ENCODE results near the gene CPT1C. TPM values are rescaled to one million over a fixed set of nuclear protein-coding genes. Genes with fewer than 3 reads are reported as not detected.

The CPT1C gene
- total RNA-seq, 2 experiments from 2014 or later, result 2.1 to 4.1 TPM

DNA sequence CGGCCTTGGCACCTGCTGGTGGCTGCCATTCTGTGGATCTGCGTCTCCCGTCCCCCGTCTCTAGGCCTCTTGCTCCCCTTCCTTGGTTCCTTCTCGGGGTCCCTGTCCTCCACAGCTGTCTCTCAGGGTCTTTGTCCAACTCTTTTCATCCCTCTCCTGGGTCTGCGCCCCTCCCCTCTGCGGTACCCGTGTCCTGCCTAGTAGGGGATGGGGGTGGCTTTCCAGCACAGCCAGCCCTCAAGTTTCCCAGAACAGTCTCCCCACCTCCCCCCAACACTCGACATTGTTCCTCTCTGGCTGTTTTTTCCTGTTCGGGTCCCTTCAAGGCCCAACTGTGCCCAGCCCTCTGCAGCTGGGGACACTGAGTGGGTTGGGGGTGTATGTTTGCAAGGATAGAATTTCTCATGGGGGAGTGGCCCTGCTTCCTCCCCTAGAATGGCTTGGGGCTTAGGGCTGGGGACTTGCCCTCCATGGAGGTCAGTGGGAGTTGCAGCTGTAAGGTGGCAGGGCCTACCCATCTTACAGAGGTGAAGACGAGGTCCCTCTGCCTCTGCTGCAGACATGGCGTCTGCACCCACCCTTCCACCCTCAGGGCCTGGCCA is 2.3 kb upstream of the CPT1C start:
- peaks cover 19% of the 10 kb centered on the region for H3K27me3 Mint-ChIP-seq
- no peak overlapping the region for H3K27ac Mint-ChIP-seq
- H3K4me1 Mint-ChIP-seq, result peaks cover 19% of the 10 kb centered on the region
- H3K9me3 Mint-ChIP-seq, result no peaks in the 10 kb centered on the region
- POLR2A ChIA-PET, result interaction anchor here (1.3 kb wide), 1 partner anchor 125 kb away, joined by 3 read pairs; the partner anchor contains the start of gene FUZ
- DNase-seq, result no peak
- H3K4me3 Mint-ChIP-seq, result no peak overlapping the region
- H3K36me3 Mint-ChIP-seq, result peaks cover 8% of the 10 kb centered on the region
- ATAC-seq (ENCODE audit: low read depth), result no peak

DNA sequence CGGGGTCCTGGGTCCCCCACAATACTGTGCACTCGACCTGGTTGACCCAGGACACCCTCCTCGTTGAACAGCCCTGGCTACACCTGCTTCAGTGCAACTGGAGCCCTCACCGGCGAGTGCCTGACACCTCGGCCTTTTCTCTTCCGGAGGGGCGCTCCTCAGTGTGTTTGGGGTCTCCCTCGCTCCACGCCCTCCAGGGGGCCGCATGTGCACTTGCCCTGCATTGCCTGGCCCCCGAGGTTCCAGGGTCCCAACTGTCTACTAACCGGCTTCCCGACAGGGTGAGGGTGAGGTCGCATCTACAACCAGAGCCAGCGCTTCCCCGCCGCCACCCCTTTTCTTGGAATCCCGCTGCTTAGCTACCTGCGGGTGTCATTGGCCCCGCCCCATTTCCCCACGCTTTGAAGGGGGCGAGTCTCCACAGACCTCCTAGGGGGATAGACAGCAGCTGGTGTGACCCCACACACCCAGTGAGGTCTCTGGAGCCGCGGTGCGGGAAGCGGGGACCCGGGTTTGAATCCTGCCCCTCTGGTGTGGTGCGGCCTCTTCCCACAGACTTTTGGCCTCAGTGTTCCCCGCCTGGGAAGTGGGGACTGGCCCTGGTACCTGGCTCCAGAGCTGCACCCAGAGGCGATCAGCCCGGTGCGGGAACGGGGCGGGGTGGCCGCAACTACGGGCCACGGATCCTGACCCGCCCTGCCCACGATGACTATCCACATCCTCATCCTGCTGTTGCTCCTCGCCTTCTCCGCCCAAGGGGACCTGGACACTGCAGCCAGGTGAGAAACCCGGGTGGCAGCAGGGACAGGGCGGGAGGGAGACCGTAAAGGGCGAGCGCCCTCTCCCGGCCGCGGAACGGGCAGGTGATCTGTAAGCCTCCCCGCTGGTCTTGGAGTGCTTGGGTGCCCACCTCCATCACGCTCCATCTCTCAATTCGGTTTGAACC is 1.5 kb upstream of the CPT1C start, which contains the start of gene ADM5:
Gene ADM5, plus strand, starts transcription at position 462 of the 946 bp plus-strand sequence. Its CDS starts 244 bp downstream, at position 706.
- POLR2A ChIA-PET, result interaction anchor here (0.5 to 1.3 kb wide), 2 partner anchors 9 to 124 kb away, joined by 3 to 4 read pairs; partner anchors contain the start of gene FUZ
- peak within 1 kb of the TSS; percentile 65 for H3K27ac Mint-ChIP-seq

DNA sequence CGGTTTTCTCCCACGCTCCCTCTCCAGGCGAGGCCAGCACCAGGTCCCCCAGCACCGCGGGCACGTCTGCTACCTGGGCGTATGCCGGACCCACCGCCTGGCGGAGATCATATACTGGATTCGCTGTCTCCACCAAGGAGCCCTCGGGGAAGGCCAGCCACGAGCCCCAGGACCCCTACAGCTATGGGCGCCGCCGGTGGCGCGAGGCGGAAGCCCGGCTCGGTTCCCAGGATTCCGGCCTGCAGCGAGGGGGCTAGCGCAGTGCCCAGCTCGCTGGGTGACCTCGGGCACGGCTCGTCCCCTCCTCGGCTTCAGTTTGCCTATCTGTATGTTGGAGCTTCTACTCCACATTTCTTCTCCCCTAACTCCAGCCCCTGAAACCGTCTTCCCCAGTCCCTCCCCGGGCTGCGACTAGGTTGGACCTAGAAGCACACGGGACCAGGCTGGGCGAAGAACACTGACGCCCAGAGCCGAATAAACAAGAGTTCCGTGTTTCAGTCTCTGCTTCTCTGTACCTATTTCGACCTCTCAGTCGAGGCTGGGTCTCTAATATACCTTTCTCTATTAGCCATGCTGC is 749 bp upstream of the CPT1C start:
- peaks cover 19% of the 10 kb centered on the region for H3K4me1 Mint-ChIP-seq
- ATAC-seq (ENCODE audit: low read depth) (no peak), DNase-seq (no peak)
- H3K9me3 Mint-ChIP-seq, result no peaks in the 10 kb centered on the region
- peaks cover 19% of the 10 kb centered on the region for H3K27me3 Mint-ChIP-seq
- POLR2A ChIA-PET, result interaction anchor here (0.5 kb wide), 2 partner anchors 10 to 245 kb away, joined by 4 to 5 read pairs; no protein-coding TSS in a partner anchor
- H3K36me3 Mint-ChIP-seq, result peaks cover 7% of the 10 kb centered on the region
- peak overlapping the region; percentile 82 for H3K4me3 Mint-ChIP-seq
- peak overlapping the region; percentile 65 for H3K27ac Mint-ChIP-seq

More for the DNA sequence above, 1.5 kb upstream of the CPT1C start, which contains the start of gene ADM5:
- peaks cover 19% of the 10 kb centered on the region for H3K4me1 Mint-ChIP-seq
- H3K27me3 Mint-ChIP-seq, result peaks cover 19% of the 10 kb centered on the region
- H3K36me3 Mint-ChIP-seq, result peaks cover 7% of the 10 kb centered on the region
- ATAC-seq (ENCODE audit: low read depth) (peak; percentile 53), DNase-seq (peak; percentile 66)
- H3K9me3 Mint-ChIP-seq, result no peaks in the 10 kb centered on the region
- H3K4me3 Mint-ChIP-seq, result peak within 1 kb of the TSS; percentile 82

DNA sequence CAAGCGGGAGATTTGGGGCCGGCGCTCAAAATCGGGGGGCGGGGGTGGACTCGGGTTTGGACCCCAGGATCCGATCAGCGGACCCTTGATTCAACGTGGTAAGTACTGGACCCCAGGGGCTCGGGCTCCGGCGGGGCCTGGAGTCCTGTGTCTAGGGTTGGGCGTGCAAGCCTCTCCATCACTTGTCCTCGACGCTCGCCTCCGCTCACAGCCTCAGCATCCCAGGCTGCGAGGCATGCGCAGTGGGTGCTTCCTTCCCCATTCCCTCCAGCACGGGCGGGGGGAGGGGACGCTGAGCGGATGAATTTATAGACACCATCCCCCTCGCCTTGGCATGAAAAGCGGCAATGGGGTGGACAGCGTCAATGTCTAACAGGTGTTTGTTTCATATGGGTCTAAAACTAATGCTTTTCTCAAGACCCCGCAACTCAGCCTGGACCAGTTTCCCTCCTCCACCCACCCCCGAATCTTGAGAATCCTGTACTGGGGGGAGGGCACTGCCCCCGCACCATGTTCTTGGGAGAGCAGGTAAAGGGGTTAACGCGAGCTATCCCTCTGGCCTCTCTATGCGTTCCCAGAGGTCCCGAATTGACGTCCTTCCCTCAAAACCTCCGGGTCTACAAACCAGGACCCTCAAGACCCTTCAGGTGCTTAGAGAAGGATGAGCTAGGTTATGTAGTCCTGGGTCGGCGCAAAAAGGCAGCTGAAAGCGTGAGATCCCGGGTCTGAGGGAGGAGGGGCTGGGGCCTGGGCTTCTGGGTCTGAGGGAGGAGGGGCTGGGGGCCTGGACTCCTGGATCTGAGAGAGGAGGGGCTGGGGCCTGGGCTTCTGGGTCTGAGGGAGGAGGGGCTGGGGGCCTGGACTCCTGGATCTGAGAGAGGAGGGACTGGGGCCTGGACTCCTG is 579 bp downstream of the CPT1C start:
- POLR2A ChIA-PET, result interaction anchor here (0.7 kb wide), 1 partner anchor 39 kb away, joined by 3 read pairs; no protein-coding TSS in a partner anchor
- peaks cover 19% of the 10 kb centered on the region for H3K27me3 Mint-ChIP-seq

DNA sequence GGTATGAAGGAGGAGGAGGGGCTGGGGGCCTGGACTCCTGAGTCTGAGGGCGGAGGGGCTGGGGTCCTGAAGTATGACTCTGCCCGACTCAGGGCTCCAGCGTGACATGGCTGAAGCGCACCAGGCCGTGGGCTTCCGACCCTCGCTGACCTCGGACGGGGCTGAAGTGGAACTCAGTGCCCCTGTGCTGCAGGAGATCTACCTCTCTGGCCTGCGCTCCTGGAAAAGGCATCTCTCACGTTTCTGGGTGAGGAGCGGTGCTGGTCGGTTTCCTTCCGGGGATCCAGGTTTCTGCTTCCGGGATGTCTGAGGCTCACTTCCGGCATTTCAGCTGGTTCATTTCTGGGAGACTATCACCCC is 1.2 kb downstream of the CPT1C start:
- peaks cover 19% of the 10 kb centered on the region for H3K4me1 Mint-ChIP-seq
- peaks cover 5% of the 10 kb centered on the region for H3K36me3 Mint-ChIP-seq
- no peak overlapping the region for H3K27ac Mint-ChIP-seq
- no peak for DNase-seq
- ATAC-seq (ENCODE audit: low read depth), result no peak
- POLR2A ChIA-PET, result no interaction called here
- H3K4me3 Mint-ChIP-seq, result no peak overlapping the region
- peaks cover 19% of the 10 kb centered on the region for H3K27me3 Mint-ChIP-seq
- H3K9me3 Mint-ChIP-seq, result no peaks in the 10 kb centered on the region

More for the DNA sequence above, 579 bp downstream of the CPT1C start:
- peak; percentile 30 for ATAC-seq (ENCODE audit: low read depth)
- H3K4me1 Mint-ChIP-seq, result peaks cover 19% of the 10 kb centered on the region
- H3K36me3 Mint-ChIP-seq, result peaks cover 5% of the 10 kb centered on the region
- H3K9me3 Mint-ChIP-seq, result no peaks in the 10 kb centered on the region
- H3K4me3 Mint-ChIP-seq, result peak overlapping the region; percentile 82
- DNase-seq, result no peak
- no peak overlapping the region for H3K27ac Mint-ChIP-seq

DNA sequence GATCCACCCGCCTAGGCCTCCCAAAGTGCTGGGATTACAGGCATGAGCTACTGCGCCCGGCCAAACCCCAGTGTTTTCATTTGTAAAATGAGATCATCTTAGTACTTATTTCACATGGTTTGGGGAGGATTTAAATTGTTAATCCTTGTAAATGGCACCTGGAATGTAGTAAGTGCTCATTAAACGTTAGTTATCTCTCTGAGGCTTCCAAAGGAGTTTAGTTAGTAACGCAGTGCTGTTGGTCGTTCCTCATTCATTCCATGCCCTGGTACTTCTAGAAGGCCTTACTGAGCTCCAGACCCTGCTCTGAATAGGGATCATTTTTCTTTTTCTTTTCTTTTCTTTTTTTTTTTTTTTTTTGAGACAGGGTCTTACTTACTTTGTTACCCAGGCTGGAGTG is 5.2 kb downstream of the CPT1C start:
- Mint-ChIP-seq H3K4me3 (no peak overlapping the region), H3K36me3 (no peaks in the 10 kb centered on the region), H3K27me3 (peaks cover 11% of the 10 kb centered on the region), H3K9me3 (no peaks in the 10 kb centered on the region), H3K4me1 (peaks cover under 1% of the 10 kb centered on the region), H3K27ac (no peak overlapping the region)
- DNase-seq, result no peak
- ATAC-seq (ENCODE audit: low read depth), result no peak
- POLR2A ChIA-PET, result no interaction called here

DNA sequence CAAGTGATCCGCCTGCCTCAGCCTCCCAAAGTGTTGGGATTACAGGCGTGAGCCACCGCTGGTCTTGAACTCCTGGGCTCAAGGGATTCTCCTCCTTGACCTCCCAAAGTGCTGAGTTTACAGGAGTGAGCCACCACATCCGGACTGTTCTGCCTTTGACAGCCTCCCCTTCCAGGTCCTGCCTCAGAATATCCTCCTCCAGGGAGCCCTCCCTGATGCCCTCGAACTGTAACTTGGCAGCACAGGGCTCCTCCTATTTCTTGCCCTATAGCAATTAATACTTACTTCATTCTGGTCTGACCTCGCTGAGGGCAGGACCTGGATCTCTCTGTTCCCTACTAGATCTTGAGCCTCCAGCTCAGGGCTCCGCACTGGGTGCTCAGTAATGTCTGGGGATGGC is 5.9 kb downstream of the CPT1C start:
- Mint-ChIP-seq H3K4me3 (no peak overlapping the region), H3K4me1 (no peaks in the 10 kb centered on the region), H3K27me3 (peaks cover 4% of the 10 kb centered on the region), H3K36me3 (no peaks in the 10 kb centered on the region), H3K27ac (no peak overlapping the region), H3K9me3 (no peaks in the 10 kb centered on the region)
- DNase-seq (no peak), ATAC-seq (ENCODE audit: low read depth) (no peak)
- POLR2A ChIA-PET, result no interaction called here

DNA sequence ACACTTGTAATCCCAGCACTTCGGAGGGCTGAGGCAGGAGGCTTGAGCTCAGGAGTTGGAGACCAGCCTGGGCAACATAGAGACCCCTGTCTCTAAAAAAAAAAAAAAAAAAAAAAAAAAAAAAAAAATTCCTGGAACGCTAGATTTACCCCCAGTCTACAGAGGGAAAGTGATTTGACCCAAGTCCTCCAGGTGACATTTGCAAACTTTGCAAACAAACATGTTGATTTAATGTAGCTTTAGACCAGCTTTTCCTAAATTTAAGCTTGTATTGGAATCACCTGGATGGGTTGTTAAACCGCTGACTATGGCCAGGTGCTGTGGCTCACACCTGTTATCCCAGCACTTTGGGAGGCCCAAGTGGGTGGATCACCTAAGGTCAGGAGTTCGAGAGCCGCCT is 8.4 kb downstream of the CPT1C start:
- DNase-seq (no peak), ATAC-seq (ENCODE audit: low read depth) (no peak)
- H3K4me1 Mint-ChIP-seq, result no peaks in the 10 kb centered on the region
- H3K9me3 Mint-ChIP-seq, result no peaks in the 10 kb centered on the region
- H3K36me3 Mint-ChIP-seq, result no peaks in the 10 kb centered on the region
- H3K27me3 Mint-ChIP-seq, result peaks cover 4% of the 10 kb centered on the region
- H3K27ac Mint-ChIP-seq, result no peak overlapping the region
- POLR2A ChIA-PET, result interaction anchor here (0.6 kb wide), 1 partner anchor 298 kb away, joined by 3 read pairs; no protein-coding TSS in a partner anchor
- no peak overlapping the region for H3K4me3 Mint-ChIP-seq

DNA sequence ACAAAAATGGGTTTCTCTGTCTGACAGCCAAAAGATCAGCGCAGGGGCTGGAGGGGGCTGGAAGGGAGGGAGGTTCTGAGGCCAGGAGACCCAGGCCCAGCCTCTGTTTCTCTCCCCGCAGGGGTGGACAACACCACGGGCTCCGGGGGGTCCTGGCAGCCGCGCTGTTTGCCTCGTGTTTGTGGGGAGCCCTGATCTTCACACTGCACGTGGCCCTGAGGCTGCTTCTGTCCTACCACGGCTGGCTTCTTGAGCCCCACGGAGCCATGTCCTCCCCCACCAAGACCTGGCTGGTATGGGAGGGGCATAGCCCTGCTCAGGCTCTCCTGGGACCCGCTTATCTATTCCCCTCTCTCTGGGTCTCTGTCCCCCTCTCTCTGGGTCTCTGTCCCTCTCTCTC is 9.6 kb downstream of the CPT1C start:
- no peaks in the 10 kb centered on the region for H3K9me3 Mint-ChIP-seq
- no peak overlapping the region for H3K4me3 Mint-ChIP-seq
- H3K27ac Mint-ChIP-seq, result no peak overlapping the region
- H3K4me1 Mint-ChIP-seq, result no peaks in the 10 kb centered on the region
- POLR2A ChIA-PET, result no interaction called here
- no peak for DNase-seq
- H3K36me3 Mint-ChIP-seq, result no peaks in the 10 kb centered on the region
- H3K27me3 Mint-ChIP-seq, result peaks cover 4% of the 10 kb centered on the region
- ATAC-seq (ENCODE audit: low read depth), result peak; percentile 32

DNA sequence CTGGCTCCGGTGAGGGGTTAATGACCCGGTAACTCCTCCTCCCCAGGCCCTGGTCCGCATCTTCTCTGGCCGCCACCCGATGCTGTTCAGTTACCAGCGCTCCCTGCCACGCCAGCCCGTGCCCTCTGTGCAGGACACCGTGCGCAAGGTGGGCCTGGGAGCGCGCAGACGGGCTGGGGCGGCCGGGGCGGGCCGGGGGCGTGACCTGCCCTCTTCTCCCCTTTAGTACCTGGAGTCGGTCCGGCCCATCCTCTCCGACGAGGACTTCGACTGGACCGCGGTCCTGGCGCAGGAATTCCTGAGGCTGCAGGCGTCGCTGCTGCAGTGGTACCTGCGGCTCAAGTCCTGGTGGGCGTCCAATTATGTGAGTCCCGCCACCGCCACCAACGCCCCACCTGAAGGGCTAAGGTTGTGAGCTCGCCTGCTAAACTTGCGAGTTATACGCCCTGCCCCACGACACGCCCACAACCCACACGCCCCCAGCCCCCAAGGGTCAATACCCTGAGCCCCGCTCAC is 10.4 kb downstream of the CPT1C start:
- no peaks in the 10 kb centered on the region for H3K36me3 Mint-ChIP-seq
- H3K27me3 Mint-ChIP-seq, result peaks cover 4% of the 10 kb centered on the region
- no peaks in the 10 kb centered on the region for H3K9me3 Mint-ChIP-seq
- POLR2A ChIA-PET, result no interaction called here
- ATAC-seq (ENCODE audit: low read depth), result peak; percentile 30
- no peak for DNase-seq
- H3K4me1 Mint-ChIP-seq, result no peaks in the 10 kb centered on the region
- no peak overlapping the region for H3K4me3 Mint-ChIP-seq
- H3K27ac Mint-ChIP-seq, result no peak overlapping the region

DNA sequence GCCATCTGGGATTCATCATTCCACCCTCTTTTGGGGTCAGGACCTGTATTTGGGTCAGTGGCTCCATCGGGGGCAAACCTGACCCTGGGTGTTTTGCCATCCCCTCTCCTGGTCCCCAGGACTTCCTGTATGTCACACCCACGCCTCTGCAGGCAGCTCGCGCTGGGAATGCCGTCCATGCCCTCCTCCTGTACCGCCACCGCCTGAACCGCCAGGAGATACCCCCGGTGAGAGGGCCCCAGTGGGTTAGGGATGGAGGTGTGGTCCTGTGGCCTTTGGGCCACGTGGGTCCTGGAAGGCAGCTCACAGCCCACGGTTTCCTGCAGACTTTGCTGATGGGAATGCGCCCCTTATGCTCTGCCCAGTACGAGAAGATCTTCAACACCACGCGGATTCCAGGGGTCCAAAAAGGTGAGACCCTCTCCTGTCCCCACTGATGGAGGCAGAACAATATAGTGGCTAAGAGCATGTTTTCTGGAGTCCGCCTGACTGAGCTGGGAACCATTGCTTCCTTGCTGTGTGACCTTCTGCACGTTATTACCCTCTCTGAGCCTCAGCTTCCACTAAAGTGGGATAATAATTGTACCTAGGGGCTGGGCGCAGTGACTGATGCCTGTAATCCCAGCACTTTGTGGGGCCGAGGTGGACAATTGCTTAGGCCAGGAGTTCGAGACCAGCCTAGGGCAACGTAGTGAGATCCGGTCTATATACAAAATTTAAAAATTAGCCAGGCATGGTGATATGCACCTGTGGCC is 14.1 kb downstream of the CPT1C start:
- Mint-ChIP-seq H3K4me3 (no peak overlapping the region), H3K27ac (no peak overlapping the region), H3K36me3 (no peaks in the 10 kb centered on the region), H3K27me3 (peaks cover 4% of the 10 kb centered on the region), H3K9me3 (no peaks in the 10 kb centered on the region), H3K4me1 (no peaks in the 10 kb centered on the region)
- no peak for DNase-seq
- POLR2A ChIA-PET, result interaction anchor here (0.5 kb wide), 1 partner anchor 17 kb away, joined by 4 read pairs; no protein-coding TSS in a partner anchor
- ATAC-seq (ENCODE audit: low read depth), result no peak

DNA sequence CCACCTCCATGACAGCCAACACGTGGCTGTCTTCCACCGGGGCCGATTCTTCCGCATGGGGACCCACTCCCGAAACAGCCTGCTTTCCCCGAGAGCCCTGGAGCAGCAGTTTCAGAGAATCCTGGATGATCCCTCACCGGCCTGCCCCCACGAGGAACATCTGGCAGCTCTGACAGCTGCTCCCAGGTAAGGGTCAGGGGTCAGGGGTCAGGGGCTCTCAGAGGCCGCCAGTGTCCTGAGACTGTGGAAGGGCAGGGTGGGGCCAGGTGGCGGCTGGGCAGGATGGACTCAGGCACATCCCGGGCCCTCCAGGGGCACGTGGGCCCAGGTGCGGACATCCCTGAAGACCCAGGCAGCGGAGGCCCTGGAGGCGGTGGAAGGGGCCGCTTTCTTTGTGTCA is 15.0 kb downstream of the CPT1C start:
- POLR2A ChIA-PET, result no interaction called here
- H3K9me3 Mint-ChIP-seq, result no peaks in the 10 kb centered on the region
- peaks cover 7% of the 10 kb centered on the region for H3K27me3 Mint-ChIP-seq
- H3K36me3 Mint-ChIP-seq, result no peaks in the 10 kb centered on the region
- H3K4me3 Mint-ChIP-seq, result no peak overlapping the region
- DNase-seq (no peak), ATAC-seq (ENCODE audit: low read depth) (no peak)
- H3K4me1 Mint-ChIP-seq, result no peaks in the 10 kb centered on the region
- no peak overlapping the region for H3K27ac Mint-ChIP-seq

Measured in activated naive CD8-positive, alpha-beta T cell treated with anti-CD3 and anti-CD28 coated beads, Interleukin-2, amount 10 ng/mL, durations not matched to agents 7 days and 5 days (primary cell).